HL-60 (cell line): ENCODE measurements around the gene THSD7B.
"Not testable (repeated sequence)": the region's sequence is repeated elsewhere in the genome, so short reads cannot be mapped to it uniquely, and the experiment has no call there.

Experiments used
- DNase-seq, 2 experiments: peaks; one replicate each; pipeline ENCODE4 v3.0.0-alpha.2; 2010 to 2020; ENCODE audit warnings: low read depth in 1 of 2, low spot score in 1 of 2
- H3K27ac ChIP-seq: fragments of 250-450 bp; sonication (Bioruptor Pico); replicated peaks from 2 replicates; pipeline ENCODE4 v1.5.1; 2020; ENCODE audit warnings: mild to moderate bottlenecking, moderate library complexity
- H3K27me3 ChIP-seq: fragments of 250-450 bp; sonication (Bioruptor Pico); 2 replicates; pipeline ENCODE4 v1.5.1; 2021; ENCODE audit warnings: mild to moderate bottlenecking, moderate library complexity; ENCODE audit not compliant: insufficient read depth, poor library complexity, severe bottlenecking
- H3K4me3 ChIP-seq: replicated peaks from 2 replicates; pipeline ENCODE4 v1.5.1; 2011; ENCODE audit warnings: mild to moderate bottlenecking, control low read depth, low read length; ENCODE audit not compliant: insufficient read depth
- CTCF ChIP-seq: IDR thresholded peaks from one replicate; pipeline ENCODE4 v1.5.1; 2011; ENCODE audit warnings: low read length, control low read depth, inconsistent platforms; ENCODE audit not compliant: insufficient read depth
- GABPA ChIP-seq: IDR thresholded peaks from 2 replicates; pipeline ENCODE4 v1.6.1; 2012; ENCODE audit warnings: low read depth
- POLR2AphosphoS5 ChIP-seq: IDR thresholded peaks from 2 replicates; pipeline ENCODE4 v1.6.1; 2012; ENCODE audit warnings: low read depth
- SPI1 ChIP-seq: IDR thresholded peaks from 2 replicates; pipeline ENCODE4 v1.6.1; 2012; ENCODE audit warnings: low read depth, mild to moderate bottlenecking, borderline replicate concordance
- TF ChIP-seq, protein P1 (sequence below): IDR thresholded peaks from 2 replicates; pipeline ENCODE4 v1.6.1; 2012; ENCODE audit warnings: low read depth; ENCODE audit not compliant: insufficient replicate concordance

The THSD7B gene

GRCh38 chr2:137049518-137049917, 284.2 kb downstream of the THSD7B start:
- DNase-seq, result no peak
- no peak overlapping the region for H3K27ac ChIP-seq
- H3K4me3 ChIP-seq, result no peak overlapping the region
- TF ChIP-seq GABPA, result no peak
- TF ChIP-seq, protein P1, sequence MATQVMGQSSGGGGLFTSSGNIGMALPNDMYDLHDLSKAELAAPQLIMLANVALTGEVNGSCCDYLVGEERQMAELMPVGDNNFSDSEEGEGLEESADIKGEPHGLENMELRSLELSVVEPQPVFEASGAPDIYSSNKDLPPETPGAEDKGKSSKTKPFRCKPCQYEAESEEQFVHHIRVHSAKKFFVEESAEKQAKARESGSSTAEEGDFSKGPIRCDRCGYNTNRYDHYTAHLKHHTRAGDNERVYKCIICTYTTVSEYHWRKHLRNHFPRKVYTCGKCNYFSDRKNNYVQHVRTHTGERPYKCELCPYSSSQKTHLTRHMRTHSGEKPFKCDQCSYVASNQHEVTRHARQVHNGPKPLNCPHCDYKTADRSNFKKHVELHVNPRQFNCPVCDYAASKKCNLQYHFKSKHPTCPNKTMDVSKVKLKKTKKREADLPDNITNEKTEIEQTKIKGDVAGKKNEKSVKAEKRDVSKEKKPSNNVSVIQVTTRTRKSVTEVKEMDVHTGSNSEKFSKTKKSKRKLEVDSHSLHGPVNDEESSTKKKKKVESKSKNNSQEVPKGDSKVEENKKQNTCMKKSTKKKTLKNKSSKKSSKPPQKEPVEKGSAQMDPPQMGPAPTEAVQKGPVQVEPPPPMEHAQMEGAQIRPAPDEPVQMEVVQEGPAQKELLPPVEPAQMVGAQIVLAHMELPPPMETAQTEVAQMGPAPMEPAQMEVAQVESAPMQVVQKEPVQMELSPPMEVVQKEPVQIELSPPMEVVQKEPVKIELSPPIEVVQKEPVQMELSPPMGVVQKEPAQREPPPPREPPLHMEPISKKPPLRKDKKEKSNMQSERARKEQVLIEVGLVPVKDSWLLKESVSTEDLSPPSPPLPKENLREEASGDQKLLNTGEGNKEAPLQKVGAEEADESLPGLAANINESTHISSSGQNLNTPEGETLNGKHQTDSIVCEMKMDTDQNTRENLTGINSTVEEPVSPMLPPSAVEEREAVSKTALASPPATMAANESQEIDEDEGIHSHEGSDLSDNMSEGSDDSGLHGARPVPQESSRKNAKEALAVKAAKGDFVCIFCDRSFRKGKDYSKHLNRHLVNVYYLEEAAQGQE, result no peak
- H3K27me3 ChIP-seq, result no peaks in the 10 kb centered on the region

- no peak for DNase-seq
- H3K4me3 ChIP-seq, result no peak overlapping the region
- H3K27ac ChIP-seq, result no peak overlapping the region
- TF ChIP-seq GABPA, result no peak
- H3K27me3 ChIP-seq, result no peaks in the 10 kb centered on the region
Observed at GRCh38 chr2:137050949-137051348, 285.6 kb downstream of the THSD7B start.

- no peak for DNase-seq
- Histone ChIP-seq H3K4me3 (no peak overlapping the region), H3K27ac (no peak overlapping the region), H3K27me3 (no peaks in the 10 kb centered on the region)
- TF ChIP-seq POLR2AphosphoS5 (no peak), SPI1 (no peak)
- TF ChIP-seq, protein P1, result no peak
Observed at GRCh38 chr2:137051778-137052398, 286.5 kb downstream of the THSD7B start.

- no peaks in the 10 kb centered on the region for H3K27me3 ChIP-seq
Observed at GRCh38 chr2:137056704-137057103, 291.4 kb downstream of the THSD7B start.

GRCh38 chr2:137076111-137076765, 310.9 kb downstream of the THSD7B start:
- DNase-seq, H3K4me3 ChIP-seq, H3K27ac ChIP-seq, H3K27me3 ChIP-seq: not testable (repeated sequence)

More at GRCh38 chr2:137056704-137057103, 291.4 kb downstream of the THSD7B start:
- Histone ChIP-seq H3K27ac (no peak overlapping the region), H3K4me3 (no peak overlapping the region)
- DNase-seq, result no peak
- TF ChIP-seq, protein P1, result no peak
- TF ChIP-seq GABPA, result no peak
- no peak for TF ChIP-seq POLR2AphosphoS5
- TF ChIP-seq SPI1, result no peak
- TF ChIP-seq CTCF, result no peak
